Stromal cell of bone marrow (primary cell): ENCODE data around the gene CCDC194.

Experiments used
- DNase-seq: peaks from one replicate; pipeline ENCODE4 v3.0.0-alpha.2; 2012; ENCODE audit warnings: low read depth

The CCDC194 gene

DNA sequence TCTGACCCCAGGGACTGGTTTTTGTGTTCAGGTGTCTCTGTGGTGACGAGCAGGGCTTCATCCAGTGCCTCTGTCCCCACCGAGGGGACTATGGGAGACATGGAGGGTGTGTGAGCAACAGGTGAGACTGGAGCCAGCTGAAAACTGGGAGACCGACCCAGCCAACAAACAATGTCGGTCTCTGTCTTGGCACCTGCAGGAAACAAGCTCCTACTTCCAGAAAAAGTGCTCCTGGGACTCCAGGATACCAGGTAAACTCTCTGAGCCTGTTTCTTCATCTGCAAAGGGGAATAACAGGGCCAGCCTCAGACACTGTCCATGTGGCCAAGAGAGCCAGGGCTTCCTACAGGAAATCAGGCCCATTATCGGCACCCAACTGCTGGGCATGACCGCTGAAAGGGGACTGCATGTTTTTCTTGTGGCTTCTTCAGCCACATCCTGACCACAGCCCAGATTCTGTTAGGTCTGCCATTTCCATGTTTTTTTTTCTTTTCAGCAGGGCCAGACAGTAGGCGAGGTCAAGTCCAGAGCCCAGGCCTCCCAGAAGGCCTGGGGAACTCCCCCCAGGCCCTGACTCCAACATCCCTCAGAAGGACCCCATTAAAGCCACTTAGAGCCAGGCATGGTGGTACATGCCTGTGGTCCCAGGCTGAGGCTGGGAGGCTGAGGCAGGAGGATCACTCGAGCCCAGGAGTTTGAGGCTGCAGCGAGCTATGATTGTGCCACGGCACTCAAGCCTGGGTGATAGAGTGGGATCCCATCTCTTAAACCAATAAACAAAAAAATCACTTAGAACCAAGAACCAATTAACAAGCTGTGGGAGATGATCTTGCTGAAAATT, 12.3 kb upstream of the CCDC194 start:
- DNase-seq = peak; percentile 27

GRCh38 chr19:17405250-17406045, 11.5 kb upstream of the CCDC194 start, which contains the start of gene BST2:
BST2 (minus strand) TSS chr19:17405630; CDS start chr19:17405575, 55 bp downstream.
- no peak for DNase-seq

DNA sequence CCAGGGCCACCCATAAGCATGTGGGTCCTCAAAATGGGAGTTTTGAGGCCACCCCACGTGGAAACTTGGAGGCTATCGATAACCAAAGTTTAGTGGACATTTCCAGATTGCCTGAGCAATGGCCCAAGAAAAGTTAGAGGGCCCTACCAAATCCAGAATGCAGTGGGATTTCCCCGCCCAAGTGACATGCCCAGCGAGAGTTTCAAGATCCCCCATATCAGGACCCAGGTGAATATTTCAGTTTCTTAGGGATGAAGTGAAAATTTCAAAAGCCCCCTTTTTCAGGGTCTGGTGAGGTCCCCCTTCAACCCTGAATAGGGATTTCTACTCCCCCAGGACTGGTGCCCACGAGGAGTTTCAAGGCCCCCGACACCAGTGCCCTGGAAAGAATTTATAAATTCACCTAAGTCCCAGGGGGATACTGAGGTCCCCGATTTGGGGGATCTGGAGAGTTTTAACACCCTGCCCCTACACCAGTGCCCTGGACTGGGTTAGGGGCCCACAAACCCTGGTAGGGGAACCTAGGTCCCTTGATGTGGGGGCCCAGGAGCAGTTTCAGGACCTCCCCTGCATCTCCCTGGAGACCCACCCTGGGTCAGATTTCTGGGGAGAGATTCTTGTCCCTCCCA, 10.7 kb upstream of the CCDC194 start:
- no peak for DNase-seq

DNA sequence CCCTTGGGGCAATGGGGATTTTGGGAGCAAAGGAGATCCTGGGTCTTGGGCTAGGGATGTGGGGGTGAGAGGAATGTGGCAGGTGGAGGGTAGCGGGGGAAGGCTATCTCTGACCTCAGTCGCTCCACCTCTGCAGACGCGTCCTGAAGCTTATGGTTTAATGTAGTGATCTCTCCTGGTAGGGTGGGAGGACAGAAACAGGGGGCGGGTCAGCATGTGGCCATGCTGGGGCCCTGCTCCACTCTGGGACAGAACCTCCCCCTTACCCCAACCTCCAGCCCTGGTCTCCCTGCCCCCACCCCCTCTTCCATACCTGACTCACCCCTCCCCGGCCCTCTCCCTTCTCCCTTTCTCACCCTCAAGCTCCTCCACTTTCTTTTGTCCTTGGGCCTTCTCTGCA, 10.0 kb upstream of the CCDC194 start:
- no peak for DNase-seq

DNA sequence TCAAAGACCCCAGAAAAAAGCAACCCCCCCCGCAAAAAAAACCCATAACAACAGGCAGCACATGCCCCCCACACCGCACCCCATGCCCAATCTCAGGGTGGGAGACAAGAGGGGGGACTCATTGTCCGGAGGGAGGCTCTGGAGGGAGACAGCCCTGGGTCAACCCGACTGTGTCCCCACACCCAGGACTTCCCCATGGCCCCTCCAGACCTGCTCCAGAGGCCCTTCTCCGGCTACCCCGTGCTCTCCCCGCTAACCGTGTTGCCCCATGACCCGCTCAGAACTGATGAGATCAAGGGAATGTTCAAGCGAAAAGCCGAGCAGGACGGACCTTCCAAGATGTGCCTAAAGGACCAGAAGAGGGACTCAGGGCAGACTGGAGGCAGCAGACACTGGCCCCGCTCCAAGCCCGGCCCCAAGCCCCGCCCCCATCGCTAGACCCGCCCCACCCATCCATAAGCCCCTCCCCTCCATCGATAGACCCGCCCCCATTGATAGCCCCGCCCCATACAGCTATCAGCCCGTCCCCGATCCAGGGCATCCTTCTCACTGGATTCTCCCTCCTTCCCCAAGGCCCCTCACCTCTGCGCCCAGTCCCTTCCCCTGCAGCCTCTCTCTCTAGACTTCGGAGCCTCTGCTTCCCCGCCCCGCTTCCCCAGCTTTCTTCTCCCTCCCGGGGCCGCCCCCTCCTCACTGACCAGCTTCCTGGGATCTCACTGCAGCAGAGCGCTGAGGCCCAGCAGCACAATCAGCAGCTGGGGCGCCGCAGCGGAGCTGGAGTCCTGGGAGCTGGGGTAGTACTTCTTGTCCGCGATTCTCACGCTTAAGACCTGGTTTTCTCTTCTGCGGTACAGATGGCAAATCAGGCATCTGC, 9.2 kb upstream of the CCDC194 start:
- no peak for DNase-seq

DNA sequence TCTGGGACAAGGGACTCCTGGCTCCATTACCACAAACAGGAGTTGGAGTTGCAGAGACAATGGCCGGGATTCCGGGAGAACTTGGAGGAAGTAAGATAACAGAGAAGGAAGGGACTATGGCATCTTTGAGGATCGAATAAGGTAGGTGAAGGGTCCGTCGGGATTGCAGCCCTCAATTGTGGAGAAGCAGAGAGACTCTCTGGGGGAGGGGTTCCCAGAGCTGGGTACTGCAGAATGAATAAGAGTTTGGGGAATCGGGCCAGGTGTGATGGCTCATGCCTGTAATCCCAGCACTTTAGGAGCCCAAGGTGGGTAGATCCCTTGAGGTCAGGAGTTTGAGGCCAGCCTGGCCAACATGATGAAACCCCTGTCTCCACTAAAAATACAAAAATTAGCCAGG, 7.6 kb upstream of the CCDC194 start:
- no peak for DNase-seq

GRCh38 chr19:17398902-17399527, 5.0 kb upstream of the CCDC194 start:
- DNase-seq = no peak

DNA sequence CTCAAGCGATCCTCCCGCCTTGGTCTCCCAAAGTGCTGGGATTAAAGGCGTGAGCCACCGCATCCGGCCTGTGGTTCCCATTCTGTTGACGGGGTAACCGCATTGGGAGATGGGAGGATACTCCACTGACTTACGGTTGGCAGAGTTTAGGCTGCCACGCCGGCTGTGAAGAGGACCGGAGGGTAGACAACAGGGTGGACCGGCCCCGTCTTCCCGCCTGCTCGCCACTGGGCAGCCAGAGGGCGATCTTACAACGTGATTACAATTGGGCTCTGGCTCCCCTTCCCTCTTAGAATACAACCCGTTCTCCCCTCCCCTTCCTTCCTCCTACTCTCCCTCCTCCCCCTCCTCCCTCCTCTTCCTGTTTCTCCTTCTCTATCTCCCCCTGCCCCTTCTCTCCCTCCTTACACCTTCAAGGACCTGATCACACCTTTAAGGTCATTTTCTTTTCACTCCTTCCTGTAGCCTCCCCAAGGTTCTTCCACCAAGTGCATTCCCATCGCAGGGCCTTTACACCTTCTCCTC, 957 bp upstream of the CCDC194 start:
- DNase-seq = peak; percentile 23

DNA sequence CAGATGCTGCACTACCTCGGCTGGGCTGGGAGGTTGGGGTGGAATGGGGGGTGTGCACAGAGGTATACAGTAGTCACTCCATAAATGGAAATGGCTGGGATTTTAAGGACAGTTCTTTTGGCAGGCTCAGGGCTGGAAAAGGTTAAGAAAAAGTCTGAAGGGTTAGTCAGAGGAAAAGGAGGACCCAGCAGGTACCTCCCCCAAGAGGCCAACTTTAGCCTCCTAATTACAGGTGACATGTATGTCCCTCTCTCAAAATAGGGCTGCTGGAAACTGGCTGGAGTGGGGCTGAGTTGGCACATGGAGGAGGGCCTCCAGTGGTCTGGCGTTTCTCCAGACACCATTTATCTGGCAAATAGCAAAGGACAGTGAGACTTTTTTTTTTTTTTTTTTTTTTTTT, 994 bp downstream of the CCDC194 start:
- DNase-seq = no peak

- no peak for DNase-seq
Observed at GRCh38 chr19:17391371-17392151, 2.4 kb downstream of the CCDC194 start.

DNA sequence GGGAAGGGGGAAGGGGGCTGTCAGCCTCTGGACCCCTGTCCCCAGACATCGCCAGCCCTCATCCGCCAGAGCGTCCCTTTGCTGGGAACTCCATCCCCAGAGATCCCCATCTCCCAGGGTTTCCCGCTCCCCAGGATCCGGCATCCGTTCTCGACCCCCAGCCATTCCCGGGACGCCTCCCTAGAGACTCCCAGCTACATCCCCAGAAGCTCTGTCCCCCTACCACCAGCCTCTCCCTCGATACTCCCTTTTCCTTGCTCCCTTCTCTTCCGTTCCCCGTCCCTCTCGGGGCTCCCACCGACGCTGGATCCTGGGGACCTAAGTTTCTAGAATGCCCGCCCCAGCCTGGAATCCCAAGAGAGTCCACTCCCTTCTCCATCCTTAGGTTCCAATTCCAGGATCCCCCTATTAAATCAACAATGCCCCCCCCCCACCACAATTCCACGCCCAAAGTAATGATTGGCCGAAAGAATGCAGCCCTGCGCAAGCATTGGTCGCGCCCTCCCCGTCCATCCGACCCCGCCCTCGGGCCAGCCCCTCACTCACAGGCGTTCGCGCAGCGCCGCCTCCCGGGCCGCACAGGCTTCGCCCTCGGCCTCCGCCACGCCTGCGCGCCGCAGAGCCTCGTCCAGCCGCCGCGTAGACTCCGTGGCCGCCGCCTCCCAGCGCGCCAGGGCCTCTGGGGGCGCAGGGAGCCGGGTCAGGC, 3.2 kb downstream of the CCDC194 start:
- DNase-seq = peak; percentile 76

DNA sequence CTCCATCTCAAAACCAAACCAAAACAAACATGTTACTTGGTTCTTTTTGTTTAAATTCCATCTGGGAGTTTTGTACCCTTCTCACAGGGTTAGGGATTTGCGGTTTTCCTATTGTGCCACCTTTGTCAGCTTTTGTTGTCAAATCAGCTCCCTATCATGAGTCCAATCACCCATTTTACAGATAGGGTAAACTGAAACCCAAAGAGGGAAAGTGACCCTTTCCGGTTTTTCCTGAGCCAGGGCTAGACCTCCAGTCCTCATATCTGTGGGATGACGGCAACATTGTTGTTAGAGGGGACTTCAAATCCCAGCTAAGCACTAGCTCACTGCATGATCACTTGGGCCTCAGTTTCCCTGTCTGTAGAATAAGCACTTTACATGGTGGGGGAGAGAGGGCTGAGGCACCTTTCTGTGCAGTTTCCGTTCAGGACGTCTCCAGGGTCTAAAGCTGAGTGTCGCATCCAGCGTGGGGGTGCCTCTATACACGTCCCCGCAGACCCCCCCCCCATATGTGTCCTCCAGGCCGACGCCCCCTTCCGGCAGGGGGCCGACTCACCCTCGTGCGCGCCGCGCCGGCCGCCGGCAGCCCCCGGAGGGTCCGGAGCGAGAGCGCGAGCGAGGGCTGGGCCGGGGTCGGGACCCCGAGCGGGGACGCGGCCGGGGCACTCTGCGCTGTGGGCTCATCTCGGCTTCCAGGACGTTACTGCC, 3.9 kb downstream of the CCDC194 start:
- no peak for DNase-seq

DNA sequence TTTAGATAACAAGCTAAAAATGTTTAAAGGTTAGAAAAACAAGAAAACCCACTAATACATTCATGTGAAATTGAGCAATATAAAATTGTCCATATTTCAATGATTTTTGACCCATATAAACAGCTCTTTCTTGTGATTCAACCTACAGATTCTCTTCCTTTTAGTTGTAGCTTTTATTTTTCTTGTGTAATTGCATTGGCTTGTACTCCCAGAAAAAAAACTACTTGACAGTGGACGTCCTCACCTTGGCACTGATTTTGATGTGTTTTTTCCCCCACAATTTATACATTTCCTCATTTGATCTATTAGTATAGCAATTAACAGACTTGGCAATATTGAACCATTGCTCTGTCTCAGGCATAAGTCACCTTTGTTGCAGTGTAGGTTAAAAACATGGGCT, 4.7 kb downstream of the CCDC194 start:
- no peak for DNase-seq

- peak; percentile 15 for DNase-seq
Observed at GRCh38 chr19:17385878-17386611, 8.0 kb downstream of the CCDC194 start.

GRCh38 chr19:17380426-17381138, 13.4 kb downstream of the CCDC194 start:
- DNase-seq = no peak

GRCh38 chr19:17379221-17379631, 14.8 kb downstream of the CCDC194 start:
- no peak for DNase-seq

DNA sequence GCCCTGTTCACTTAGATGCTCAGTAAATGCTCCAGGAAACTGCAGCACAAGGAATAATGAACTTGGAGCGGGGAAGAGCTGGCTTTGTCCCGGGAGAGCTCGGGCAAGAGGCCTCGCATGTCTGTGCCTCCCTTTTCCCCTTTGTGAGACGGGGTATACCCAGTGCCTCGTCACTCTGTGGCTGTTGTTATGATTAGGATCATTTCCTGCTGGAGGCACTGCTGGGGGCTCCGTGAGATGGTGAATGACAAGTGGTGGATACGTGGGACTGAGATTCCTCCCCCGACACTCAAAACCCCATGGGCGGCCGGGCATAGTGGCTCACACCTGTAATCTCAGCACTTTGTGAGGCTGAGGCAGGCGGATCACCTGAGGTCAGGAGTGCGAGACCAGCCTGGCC, 15.7 kb downstream of the CCDC194 start:
- DNase-seq = no peak
